Suppressor macrophage treated with lipopolysaccharide for 4 hours (primary cell): ENCODE data around the gene ZNF598.

Source experiments
- DNase-seq: peaks from one replicate; pipeline ENCODE4 v3.0.0-alpha.2; 2020

The ZNF598 gene

GRCh38 chr16:1950047-1950446 is 59.6 kb downstream of the ZNF598 start:
- DNase-seq: no peak

- DNase-seq: no peak
These were observed 60.1 kb downstream of the ZNF598 start for GRCh38 chr16:1949507-1949906.
